ENCODE data around the gene KRTAP7-1.
A peak's percentile ranks its signal among the peaks of the same experiment; 100 is the strongest.

KRTAP7-1 gene

GRCh38 chr21:30829659-30830058 is at the start of gene KRTAP7-1:
Gene KRTAP7-1 (minus strand): TSS chr21:30829759. CDS start chr21:30829698, 61 bp downstream.
- DNase-seq, result no peak

GRCh38 chr21:30874526-30874925 is 45.0 kb upstream of the KRTAP7-1 start:
- no peak for DNase-seq

GRCh38 chr21:30847627-30848500 is 18.3 kb upstream of the KRTAP7-1 start:
- DNase-seq, result no peak

GRCh38 chr21:30842990-30843389 is 13.4 kb upstream of the KRTAP7-1 start:
- DNase-seq, result no peak

GRCh38 chr21:30839304-30839703 is 9.7 kb upstream of the KRTAP7-1 start:
- DNase-seq, result peak; percentile 19 to 26

GRCh38 chr21:30838536-30838935 is 9.0 kb upstream of the KRTAP7-1 start:
- no peak for DNase-seq

- peak; percentile 36 to 47 for DNase-seq
These were observed 1.7 kb upstream of the KRTAP7-1 start for GRCh38 chr21:30831194-30831765.

GRCh38 chr21:30818837-30819610 is 10.5 kb downstream of the KRTAP7-1 start:
- DNase-seq, result no peak

- DNase-seq, result no peak
These were observed 16.4 kb downstream of the KRTAP7-1 start, which contains the start of gene KRTAP8-1 for GRCh38 chr21:30813174-30813573. Gene KRTAP8-1 (minus strand): TSS chr21:30813274. CDS start chr21:30813220, 54 bp downstream.

- DNase-seq, result no peak
These were observed 29.0 kb downstream of the KRTAP7-1 start for GRCh38 chr21:30800605-30801004.

- no peak for DNase-seq
These were observed 35.8 kb downstream of the KRTAP7-1 start for GRCh38 chr21:30793581-30794314.

- DNase-seq, result no peak
These were observed 50.3 kb downstream of the KRTAP7-1 start for GRCh38 chr21:30779249-30779648.
